H9 (cell line): Measurements from ENCODE around the gene OSBPL8. TPM values are rescaled to one million over a fixed set of nuclear protein-coding genes. Genes with fewer than 3 reads are reported as not detected.

ENCODE experiments used
- DNase-seq: peaks from one replicate; pipeline ENCODE4 v3.0.0-alpha.2; 2017
- H2AFZ ChIP-seq: one replicate; pipeline ENCODE4 v1.6.1; 2013; ENCODE audit warnings: mild to moderate bottlenecking, low read length, control low read depth, moderate library complexity
- H2AK5ac ChIP-seq: 2 replicates; pipeline ENCODE4 v1.6.1; 2013; ENCODE audit warnings: low read length, control low read depth, mixed read lengths; ENCODE audit not compliant: insufficient read length
- H2BK120ac ChIP-seq: one replicate; pipeline ENCODE4 v1.6.1; 2013; ENCODE audit warnings: low read depth, mild to moderate bottlenecking, low read length, control low read depth, inconsistent platforms; ENCODE audit not compliant: poor library complexity, severe bottlenecking
- H2BK12ac ChIP-seq: 2 replicates; pipeline ENCODE4 v1.6.1; 2013; ENCODE audit warnings: low read length, control low read depth, mixed read lengths, low read depth; ENCODE audit not compliant: insufficient read length
- H2BK15ac ChIP-seq: 2 replicates; pipeline ENCODE4 v1.6.1; 2013; ENCODE audit warnings: low read depth, low read length, control low read depth
- H2BK20ac ChIP-seq: one replicate; pipeline ENCODE4 v1.6.1; 2013; ENCODE audit warnings: low read depth, mild to moderate bottlenecking, low read length, control low read depth, inconsistent platforms; ENCODE audit not compliant: poor library complexity, severe bottlenecking
- H2BK5ac ChIP-seq: 2 replicates; pipeline ENCODE4 v1.6.1; 2013; ENCODE audit warnings: low read length, control low read depth, mixed read lengths; ENCODE audit not compliant: insufficient read length
- H3K14ac ChIP-seq: 2 replicates; pipeline ENCODE4 v1.6.1; 2013; ENCODE audit warnings: low read length, control low read depth; ENCODE audit not compliant: insufficient read depth
- H3K18ac ChIP-seq: 2 replicates; pipeline ENCODE4 v1.6.1; 2013; ENCODE audit warnings: low read depth, mild to moderate bottlenecking, mixed read lengths, low read length, control low read depth; ENCODE audit not compliant: insufficient read length
- H3K23ac ChIP-seq: 2 replicates; pipeline ENCODE4 v1.6.1; 2013; ENCODE audit warnings: low read length, control low read depth, mixed read lengths, low read depth; ENCODE audit not compliant: insufficient read length
- H3K23me2 ChIP-seq: 2 replicates; pipeline ENCODE4 v1.6.1; 2013; ENCODE audit warnings: low read depth, mild to moderate bottlenecking, mixed read lengths, low read length, control low read depth; ENCODE audit not compliant: insufficient read length, poor library complexity, severe bottlenecking
- H3K27ac ChIP-seq: 2 replicates; pipeline ENCODE4 v1.5.1; 2013; ENCODE audit warnings: low read length, control low read depth, mixed read lengths, low read depth; ENCODE audit not compliant: insufficient read length
- H3K27me3 ChIP-seq: 2 replicates; pipeline ENCODE4 v1.6.1; 2013; ENCODE audit warnings: low read length, control low read depth, inconsistent platforms; ENCODE audit not compliant: insufficient read depth
- H3K4ac ChIP-seq: 2 replicates; pipeline ENCODE4 v1.6.1; 2013; ENCODE audit warnings: low read depth, mild to moderate bottlenecking, control low read depth, inconsistent platforms, low read length, moderate library complexity
- H3K4me1 ChIP-seq: 2 replicates; pipeline ENCODE4 v1.6.1; 2013; ENCODE audit warnings: low read length, control low read depth, inconsistent platforms; ENCODE audit not compliant: insufficient read depth
- H3K4me2 ChIP-seq: 2 replicates; pipeline ENCODE4 v1.6.1; 2013; ENCODE audit warnings: low read length, control low read depth, mixed read lengths; ENCODE audit not compliant: insufficient read length, insufficient read depth
- H3K56ac ChIP-seq: 2 replicates; pipeline ENCODE4 v1.6.1; 2013; ENCODE audit warnings: low read depth, mild to moderate bottlenecking, mixed read lengths, low read length, control low read depth; ENCODE audit not compliant: insufficient read length
- H3K79me1 ChIP-seq: 2 replicates; pipeline ENCODE4 v1.6.1; 2013; ENCODE audit warnings: low read depth, mild to moderate bottlenecking, moderate library complexity, low read length, control low read depth, inconsistent platforms; ENCODE audit not compliant: insufficient read depth, poor library complexity, severe bottlenecking
- H3K79me2 ChIP-seq: 2 replicates; pipeline ENCODE4 v1.6.1; 2013; ENCODE audit warnings: low read length, control low read depth, inconsistent platforms; ENCODE audit not compliant: insufficient read depth
- H3K9ac ChIP-seq: 2 replicates; pipeline ENCODE4 v1.6.1; 2013; ENCODE audit warnings: low read length, control low read depth, mixed read lengths; ENCODE audit not compliant: insufficient read length; ENCODE audit errors: extremely low read depth
- H3K9me3 ChIP-seq: one replicate; pipeline ENCODE4 v1.6.1; 2013; ENCODE audit warnings: low read depth, low read length, inconsistent platforms; ENCODE audit not compliant: control insufficient read depth
- H3T11ph ChIP-seq: one replicate; pipeline ENCODE4 v1.6.1; 2013; ENCODE audit warnings: mild to moderate bottlenecking, low read length, control low read depth, inconsistent platforms
- H4K20me1 ChIP-seq: one replicate; pipeline ENCODE4 v1.6.1; 2013; ENCODE audit not compliant: control insufficient read depth, insufficient read length, insufficient read depth
- H4K5ac ChIP-seq: 2 replicates; pipeline ENCODE4 v1.6.1; 2013; ENCODE audit warnings: low read depth, mild to moderate bottlenecking, mixed read lengths, low read length, control low read depth; ENCODE audit not compliant: insufficient read length
- H4K8ac ChIP-seq: replicated peaks from 2 replicates; pipeline ENCODE4 v1.6.1; 2013; ENCODE audit warnings: low read length, control low read depth, mixed read lengths, low read depth; ENCODE audit not compliant: insufficient read length
- H4K91ac ChIP-seq: 2 replicates; pipeline ENCODE4 v1.6.1; 2013; ENCODE audit warnings: low read depth, mild to moderate bottlenecking, moderate library complexity, mixed read lengths, low read length, control low read depth; ENCODE audit not compliant: insufficient read length
- H3K27ac Mint-ChIP-seq, 3 experiments: 2 replicates in 2 of 3; 3 replicates in 1 of 3; pipeline ENCODE4 v1.8.0; 2020 to 2021; ENCODE audit warnings: mixed read lengths in 3 of 3, mild to moderate bottlenecking in 1 of 3, moderate library complexity in 1 of 3
- H3K27me3 Mint-ChIP-seq: 2 replicates; pipeline ENCODE4 v1.8.0; 2021; ENCODE audit warnings: low read depth, mild to moderate bottlenecking, moderate library complexity, mixed read lengths
- H3K36me3 Mint-ChIP-seq, 3 experiments: 2 replicates in 2 of 3; 3 replicates in 1 of 3; pipeline ENCODE4 v1.8.0; 2020 to 2021; ENCODE audit warnings: low read depth in 3 of 3, mixed read lengths in 3 of 3; ENCODE audit not compliant: insufficient read depth in 1 of 3
- H3K4me1 Mint-ChIP-seq, 2 experiments: 2 replicates each; pipeline ENCODE4 v1.8.0; 2020; ENCODE audit warnings: mixed read lengths in 2 of 2
- H3K4me3 Mint-ChIP-seq, 2 experiments: 2 replicates in 1 of 2; 3 replicates in 1 of 2; pipeline ENCODE4 v1.8.0; 2020 to 2021; ENCODE audit warnings: mild to moderate bottlenecking in 2 of 2, mixed read lengths in 2 of 2, moderate library complexity in 1 of 2
- H3K9me3 Mint-ChIP-seq, 2 experiments: 2 replicates in 1 of 2; 3 replicates in 1 of 2; pipeline ENCODE4 v1.8.0; 2020; ENCODE audit warnings: mild to moderate bottlenecking in 2 of 2, mixed read lengths in 2 of 2, moderate library complexity in 1 of 2
- WGBS: extraction: QIAGEN DNeasy Blood & Tissue Kit; methylation state at CpG from one replicate; pipeline ENCODE4 v1.1.7; 2013; ENCODE audit warnings: missing lambda C conversion rate, low lambda C conversion rate, mixed read lengths; ENCODE audit not compliant: insufficient read length; ENCODE audit errors: extremely low coverage; 5-methylcytosine and 5-hydroxymethylcytosine counted together
- total RNA-seq: library from RNA; stranded (reverse); gene quantifications from 2 replicates; pipeline ENCODE4 v1.2.1, GENCODE V29; 2021
- TF ChIP-seq, protein P1 (sequence below): fragments of 200-600 bp; sonication (generic); conservative IDR thresholded peaks from 3 replicates; pipeline ENCODE4 v1.8.0; 2021; ENCODE audit warnings: antibody characterized with exemption, mild to moderate bottlenecking

OSBPL8 gene
- total RNA-seq, 1 experiment from 2014 or later = 61.2 TPM

- Histone ChIP-seq H3T11ph (no peak overlapping the region), H3K9ac (no peak overlapping the region), H2BK5ac (no peak overlapping the region), H3K23ac (no peak overlapping the region), H3K4me1 (no peaks in the 10 kb centered on the region), H4K8ac (no peak overlapping the region), H3K27ac (no peak overlapping the region), H3K9me3 (no peaks in the 10 kb centered on the region), H3K79me2 (no peaks in the 10 kb centered on the region), H3K18ac (no peak overlapping the region), H3K4ac (no peak overlapping the region), H3K79me1 (no peaks in the 10 kb centered on the region), H4K5ac (no peak overlapping the region), H2BK12ac (no peak overlapping the region), H3K56ac (no peak overlapping the region), H2BK20ac (no peak overlapping the region), H2AK5ac (no peak overlapping the region), H3K14ac (no peak overlapping the region), H3K23me2 (no peaks in the 10 kb centered on the region), H4K91ac (no peak overlapping the region), H3K27me3 (no peaks in the 10 kb centered on the region), H2BK15ac (no peak overlapping the region), H3K4me2 (no peak overlapping the region), H2AFZ (no peak overlapping the region), H2BK120ac (no peak overlapping the region), H4K20me1 (no peaks in the 10 kb centered on the region)
- Mint-ChIP-seq H3K27ac (no peak overlapping the region), H3K36me3 (peaks cover 5 to 50% (median 27%) of the 10 kb centered on the region in 3 experiments), H3K27me3 (no peaks in the 10 kb centered on the region), H3K9me3 (no peaks in the 10 kb centered on the region), H3K4me3 (no peak overlapping the region), H3K4me1 (no peaks in the 10 kb centered on the region; a peak in 1 of 4 replicates)
- TF ChIP-seq, protein P1, sequence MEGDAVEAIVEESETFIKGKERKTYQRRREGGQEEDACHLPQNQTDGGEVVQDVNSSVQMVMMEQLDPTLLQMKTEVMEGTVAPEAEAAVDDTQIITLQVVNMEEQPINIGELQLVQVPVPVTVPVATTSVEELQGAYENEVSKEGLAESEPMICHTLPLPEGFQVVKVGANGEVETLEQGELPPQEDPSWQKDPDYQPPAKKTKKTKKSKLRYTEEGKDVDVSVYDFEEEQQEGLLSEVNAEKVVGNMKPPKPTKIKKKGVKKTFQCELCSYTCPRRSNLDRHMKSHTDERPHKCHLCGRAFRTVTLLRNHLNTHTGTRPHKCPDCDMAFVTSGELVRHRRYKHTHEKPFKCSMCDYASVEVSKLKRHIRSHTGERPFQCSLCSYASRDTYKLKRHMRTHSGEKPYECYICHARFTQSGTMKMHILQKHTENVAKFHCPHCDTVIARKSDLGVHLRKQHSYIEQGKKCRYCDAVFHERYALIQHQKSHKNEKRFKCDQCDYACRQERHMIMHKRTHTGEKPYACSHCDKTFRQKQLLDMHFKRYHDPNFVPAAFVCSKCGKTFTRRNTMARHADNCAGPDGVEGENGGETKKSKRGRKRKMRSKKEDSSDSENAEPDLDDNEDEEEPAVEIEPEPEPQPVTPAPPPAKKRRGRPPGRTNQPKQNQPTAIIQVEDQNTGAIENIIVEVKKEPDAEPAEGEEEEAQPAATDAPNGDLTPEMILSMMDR = no peak
- DNase-seq = no peak
- no CpG with 5 or more reads among the region's 9 CpGs for whole genome bisulfite sequencing
Measured at GRCh38 chr12:76360316-76360715, 199.3 kb downstream of the OSBPL8 start.
